ENCODE results near the gene CLPX.

The CLPX gene

DNA sequence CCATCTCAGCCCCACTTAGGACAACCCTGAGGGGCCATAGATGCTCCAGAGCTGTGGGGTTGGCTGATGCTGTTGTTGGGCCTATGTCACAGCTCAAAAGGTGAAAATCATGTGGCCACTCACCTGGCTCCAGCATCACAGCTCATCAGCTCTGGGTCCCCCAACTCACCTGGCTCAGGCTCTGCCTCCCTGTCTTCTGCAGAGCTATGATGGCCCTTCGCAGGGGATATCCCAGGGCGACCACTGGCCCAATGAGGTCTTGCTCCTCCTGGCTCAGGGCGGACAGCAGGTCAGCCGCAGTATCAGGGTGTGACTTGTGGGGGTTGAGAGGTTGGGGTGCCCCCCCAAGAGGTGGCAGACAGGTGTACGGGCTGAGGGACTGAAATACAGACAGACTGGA is 85.8 kb downstream of the CLPX start:
- POLR2A ChIA-PET (ENCODE audit: low non-redundant PET): no interaction called here
- CTCF ChIA-PET: no interaction called here
- no peak for DNase-seq (ENCODE audit: low spot score)
- H3K27ac ChIP-seq: no peak overlapping the region
- TF ChIP-seq, protein P1, sequence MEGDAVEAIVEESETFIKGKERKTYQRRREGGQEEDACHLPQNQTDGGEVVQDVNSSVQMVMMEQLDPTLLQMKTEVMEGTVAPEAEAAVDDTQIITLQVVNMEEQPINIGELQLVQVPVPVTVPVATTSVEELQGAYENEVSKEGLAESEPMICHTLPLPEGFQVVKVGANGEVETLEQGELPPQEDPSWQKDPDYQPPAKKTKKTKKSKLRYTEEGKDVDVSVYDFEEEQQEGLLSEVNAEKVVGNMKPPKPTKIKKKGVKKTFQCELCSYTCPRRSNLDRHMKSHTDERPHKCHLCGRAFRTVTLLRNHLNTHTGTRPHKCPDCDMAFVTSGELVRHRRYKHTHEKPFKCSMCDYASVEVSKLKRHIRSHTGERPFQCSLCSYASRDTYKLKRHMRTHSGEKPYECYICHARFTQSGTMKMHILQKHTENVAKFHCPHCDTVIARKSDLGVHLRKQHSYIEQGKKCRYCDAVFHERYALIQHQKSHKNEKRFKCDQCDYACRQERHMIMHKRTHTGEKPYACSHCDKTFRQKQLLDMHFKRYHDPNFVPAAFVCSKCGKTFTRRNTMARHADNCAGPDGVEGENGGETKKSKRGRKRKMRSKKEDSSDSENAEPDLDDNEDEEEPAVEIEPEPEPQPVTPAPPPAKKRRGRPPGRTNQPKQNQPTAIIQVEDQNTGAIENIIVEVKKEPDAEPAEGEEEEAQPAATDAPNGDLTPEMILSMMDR (conservative IDR thresholded peaks at IDR 0.05; ENCODE audit: low read depth): no peak
